ENCODE results near the gene CYTH1. TPM values are rescaled to one million over a fixed set of nuclear protein-coding genes. Genes with fewer than 3 reads are reported as not detected.

The CYTH1 gene
- total and polyA plus RNA-seq, 2 donors (not counting 1 experiment from before 2014, with no cell fraction given), result 255 to 353 TPM

DNA sequence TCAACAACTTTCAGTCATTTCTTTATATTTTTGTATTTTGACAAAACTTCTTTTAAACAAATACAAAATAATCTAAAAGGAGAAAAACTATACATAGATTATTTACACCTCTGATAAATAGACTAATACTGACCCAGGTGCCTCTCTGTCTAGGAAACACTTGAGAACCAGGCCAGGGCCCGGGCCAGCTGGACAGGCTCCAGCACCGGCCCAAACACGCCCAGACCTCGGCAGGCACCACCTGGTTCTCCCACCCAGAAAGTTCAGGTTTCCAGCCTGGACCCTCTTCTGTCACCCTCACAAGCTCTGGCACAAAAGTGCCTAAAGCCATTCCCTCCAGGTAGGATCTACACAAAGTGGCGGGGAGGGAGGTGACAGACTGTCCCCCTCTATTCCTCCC, 107.9 kb downstream of the CYTH1 start:
- Mint-ChIP-seq H3K9me3 (ENCODE audit: insufficient read depth) (no peaks in the 10 kb centered on the region), H3K27ac (no peak overlapping the region), H3K4me1 (no peaks in the 10 kb centered on the region), H3K4me3 (no peak overlapping the region), H3K27me3 (no peaks in the 10 kb centered on the region)
- no peaks in the 10 kb centered on the region for H3K4me1 ChIP-seq (ENCODE audit: control insufficient read depth in 2 of 2, insufficient read depth in 2 of 2, low read length in 2 of 2)
- CTCF ChIA-PET, result no interaction called here
- no peak overlapping the region for H3K9ac ChIP-seq (ENCODE audit: low read length)
- no peak overlapping the region for H3K4me2 ChIP-seq (replicated peaks; ENCODE audit: low read depth, low read length, poor library complexity, severe bottlenecking)
- H4K20me1 ChIP-seq (ENCODE audit: control insufficient read depth, insufficient read depth, low read length, poor library complexity, severe bottlenecking), result peaks cover 59% of the 10 kb centered on the region
- H3K79me2 ChIP-seq (ENCODE audit: control insufficient read depth, insufficient read depth, low read length), result no peaks in the 10 kb centered on the region
- H2AFZ ChIP-seq (ENCODE audit: insufficient read depth, low read depth, low read length, poor library complexity, severe bottlenecking), result no peak overlapping the region
- DNase-seq (no peak), ATAC-seq (ENCODE audit: low read depth) (no peak)
- H3K27ac ChIP-seq (ENCODE audit: low read length in 2 of 2), result no peak overlapping the region
- intact Hi-C loops (cut with micrococcal nuclease), result no loop called here
- 97% methylated on average over 5 of the region's 5 CpGs for WGBS (ENCODE audit: insufficient coverage)
- no peaks in the 10 kb centered on the region for H3K27me3 ChIP-seq (replicated peaks in 1 of 4; ENCODE audit: control extremely low read depth in 1 of 4, control insufficient read depth in 3 of 4, insufficient read depth in 4 of 4, low read length in 3 of 4)
- no peak for TF ChIP-seq CTCF (IDR thresholded peaks at IDR 0.05)
- no peak for TF ChIP-seq EZH2 (IDR thresholded peaks at IDR 0.05; ENCODE audit: borderline replicate concordance, insufficient read depth, low read depth, low read length, poor library complexity, severe bottlenecking)
- POLR2A ChIA-PET, result interaction anchor here (0.5 kb wide), 1 partner anchor 42 kb away, joined by 8 read pairs; no protein-coding TSS in a partner anchor
- no peak overlapping the region for H3K4me3 ChIP-seq (ENCODE audit: control extremely low read depth in 1 of 5, extremely low read depth in 1 of 5, insufficient read depth in 1 of 5, low read depth in 2 of 5, low read length in 4 of 5)
- H3K36me3 ChIP-seq (replicated peaks in 1 of 2; ENCODE audit: control extremely low read depth in 1 of 2, control insufficient read depth in 1 of 2, extremely low read depth in 1 of 2, insufficient read depth in 2 of 2, low read length in 1 of 2), result peaks cover 0 to 75% of the 10 kb centered on the region in 2 experiments
- H3K9me3 ChIP-seq (ENCODE audit: control extremely low read depth in 1 of 3, control insufficient read depth in 2 of 3, insufficient read depth in 1 of 3, low read length in 2 of 3), result no peaks in the 10 kb centered on the region

- no peaks in the 10 kb centered on the region for H3K27me3 ChIP-seq (replicated peaks in 1 of 4; ENCODE audit: control extremely low read depth in 1 of 4, control insufficient read depth in 3 of 4, insufficient read depth in 4 of 4, low read length in 3 of 4)
- Mint-ChIP-seq H3K4me3 (no peak overlapping the region), H3K27ac (no peak overlapping the region), H3K27me3 (no peaks in the 10 kb centered on the region), H3K9me3 (ENCODE audit: insufficient read depth) (no peaks in the 10 kb centered on the region), H3K4me1 (no peaks in the 10 kb centered on the region)
- H4K20me1 ChIP-seq (ENCODE audit: control insufficient read depth, insufficient read depth, low read length, poor library complexity, severe bottlenecking), result peaks cover 53% of the 10 kb centered on the region
- H3K4me3 ChIP-seq (ENCODE audit: control extremely low read depth in 1 of 5, extremely low read depth in 1 of 5, insufficient read depth in 1 of 5, low read depth in 2 of 5, low read length in 4 of 5), result no peak overlapping the region
- H3K9me3 ChIP-seq (ENCODE audit: control extremely low read depth in 1 of 3, control insufficient read depth in 2 of 3, insufficient read depth in 1 of 3, low read length in 2 of 3), result no peaks in the 10 kb centered on the region
- intact Hi-C loops (cut with micrococcal nuclease), result no loop called here
- H2AFZ ChIP-seq (ENCODE audit: insufficient read depth, low read depth, low read length, poor library complexity, severe bottlenecking), result no peak overlapping the region
- POLR2A ChIA-PET, result no interaction called here
- WGBS (ENCODE audit: insufficient coverage), result 95% methylated on average over 6 of the region's 7 CpGs
- TF ChIP-seq EZH2 (IDR thresholded peaks at IDR 0.05; ENCODE audit: borderline replicate concordance, insufficient read depth, low read depth, low read length, poor library complexity, severe bottlenecking), result no peak
- no peak overlapping the region for H3K4me2 ChIP-seq (replicated peaks; ENCODE audit: low read depth, low read length, poor library complexity, severe bottlenecking)
- ATAC-seq (ENCODE audit: low read depth), result no peak
- no peak for DNase-seq
- no peak overlapping the region for H3K27ac ChIP-seq (ENCODE audit: low read length in 2 of 2)
- peaks cover 0 to 67% of the 10 kb centered on the region in 2 experiments for H3K36me3 ChIP-seq (replicated peaks in 1 of 2; ENCODE audit: control extremely low read depth in 1 of 2, control insufficient read depth in 1 of 2, extremely low read depth in 1 of 2, insufficient read depth in 2 of 2, low read length in 1 of 2)
- no peaks in the 10 kb centered on the region for H3K79me2 ChIP-seq (ENCODE audit: control insufficient read depth, insufficient read depth, low read length)
- CTCF ChIA-PET, result no interaction called here
- H3K4me1 ChIP-seq (ENCODE audit: control insufficient read depth in 2 of 2, insufficient read depth in 2 of 2, low read length in 2 of 2), result no peaks in the 10 kb centered on the region
- H3K9ac ChIP-seq (ENCODE audit: low read length), result no peak overlapping the region
These were observed 108.7 kb downstream of the CYTH1 start for GRCh38 chr17:78673395-78673794.

Measured in B cell (primary cell).